GM21381 (cell line): Measurements from ENCODE around the gene TNRC18.

Experiments
- ATAC-seq: cut with Tn5 transposase; IDR thresholded peaks from one replicate; pipeline ENCODE4 v1.9.1; 2021; ENCODE audit warnings: mild to moderate bottlenecking, moderate library complexity; ENCODE audit not compliant: unreplicated experiment

The TNRC18 gene

GRCh38 chr7:5408777-5409176 lies 14.9 kb downstream of the TNRC18 start:
- ATAC-seq, result no peak

GRCh38 chr7:5406957-5407945 lies 16.4 kb downstream of the TNRC18 start:
- ATAC-seq, result no peak

DNA sequence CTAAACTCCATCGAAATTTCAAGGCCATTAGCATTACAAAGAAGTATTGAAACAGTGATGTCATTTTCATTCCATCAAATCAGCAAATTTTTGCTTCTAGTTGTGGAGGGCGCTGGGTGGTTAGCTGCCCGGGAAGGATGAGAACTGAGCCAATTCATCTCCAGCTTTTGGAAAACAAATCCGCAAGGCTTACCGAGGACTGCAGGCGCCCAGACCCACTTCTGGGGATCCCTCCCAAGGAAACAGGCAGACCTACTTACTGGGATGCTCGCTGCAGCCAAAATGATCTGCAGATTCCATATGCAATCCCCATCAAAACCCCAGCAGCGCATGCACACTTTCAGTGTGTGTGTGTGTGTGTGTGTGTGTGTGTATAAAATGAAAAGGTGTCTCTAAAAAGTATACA lies 19.2 kb downstream of the TNRC18 start:
- ATAC-seq, result no peak

DNA sequence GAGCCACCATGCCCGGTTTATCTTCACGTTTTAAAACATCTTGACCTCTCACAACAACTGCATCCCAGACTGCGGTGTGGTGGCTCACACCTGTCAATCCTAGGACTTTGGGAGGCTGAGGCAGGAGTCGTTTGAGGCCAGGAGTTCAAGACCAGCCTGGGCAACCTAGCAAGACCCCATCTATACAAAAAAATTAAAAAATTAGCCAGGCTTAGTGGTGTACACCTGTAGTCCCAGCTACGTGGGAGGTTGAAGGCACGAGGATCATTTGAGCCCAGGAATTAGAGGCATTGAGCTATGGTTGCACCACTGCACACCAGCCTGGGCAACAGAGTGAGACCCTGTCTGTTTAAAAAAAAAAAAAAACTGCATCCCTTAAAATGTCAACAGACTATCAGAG lies 20.2 kb downstream of the TNRC18 start:
- ATAC-seq, result no peak

DNA sequence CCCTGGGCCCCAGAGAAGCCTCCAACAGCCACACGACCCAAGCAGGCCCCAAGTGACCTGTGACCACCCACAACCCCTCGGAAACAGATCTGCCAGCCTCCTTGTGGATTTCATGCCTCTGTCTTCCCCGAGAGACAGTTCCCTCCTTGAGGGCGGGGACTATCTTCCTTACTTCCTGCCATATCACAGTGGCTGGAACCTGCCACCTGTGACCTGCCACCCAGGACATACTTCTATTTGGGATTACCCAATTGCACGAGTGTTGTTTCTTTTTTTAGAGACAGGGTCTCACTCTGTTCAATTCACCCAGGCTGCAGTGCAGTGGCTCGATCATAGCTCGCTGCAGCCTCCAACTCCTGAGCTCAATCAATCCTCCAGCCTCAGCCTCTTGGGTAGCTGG lies 25.9 kb downstream of the TNRC18 start:
- ATAC-seq, result no peak

DNA sequence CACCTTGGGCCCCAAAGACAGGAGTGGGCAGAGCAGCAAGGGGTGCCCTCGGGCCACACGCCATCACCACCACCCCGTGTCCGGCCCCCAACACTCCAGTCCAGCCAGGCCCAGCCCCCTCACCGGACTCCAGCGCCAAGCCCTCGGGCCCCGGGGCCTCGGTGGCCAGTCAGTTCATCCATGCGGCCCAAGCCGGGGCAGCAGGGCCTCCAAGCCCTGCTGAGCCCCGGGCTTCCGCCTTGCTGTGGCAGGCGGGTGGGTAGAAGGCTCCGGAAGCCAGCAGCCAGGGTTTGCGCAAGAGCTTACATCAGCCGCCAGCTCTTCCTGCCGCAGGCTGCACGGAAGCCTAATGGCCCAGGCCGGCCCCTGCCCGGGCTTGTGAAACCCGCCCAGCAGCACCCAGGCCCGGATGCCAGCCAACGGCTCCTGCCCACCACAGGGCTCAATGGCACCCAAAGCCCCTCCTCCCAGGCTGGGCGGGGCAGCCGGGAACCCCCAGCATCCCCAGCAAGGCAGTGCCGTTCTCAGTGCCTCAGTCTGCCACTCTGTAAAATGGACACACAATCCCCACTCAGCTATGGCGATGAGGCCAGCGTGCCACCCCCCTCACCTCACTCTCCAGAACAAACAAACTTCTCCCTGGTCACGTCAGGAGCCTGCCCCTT lies 26.5 kb downstream of the TNRC18 start:
- ATAC-seq, result peak; percentile 90

- peak; percentile 44 for ATAC-seq
Measured at GRCh38 chr7:5396542-5396941, 27.1 kb downstream of the TNRC18 start.

- ATAC-seq, result no peak
Measured at GRCh38 chr7:5395246-5395645, 28.4 kb downstream of the TNRC18 start.

DNA sequence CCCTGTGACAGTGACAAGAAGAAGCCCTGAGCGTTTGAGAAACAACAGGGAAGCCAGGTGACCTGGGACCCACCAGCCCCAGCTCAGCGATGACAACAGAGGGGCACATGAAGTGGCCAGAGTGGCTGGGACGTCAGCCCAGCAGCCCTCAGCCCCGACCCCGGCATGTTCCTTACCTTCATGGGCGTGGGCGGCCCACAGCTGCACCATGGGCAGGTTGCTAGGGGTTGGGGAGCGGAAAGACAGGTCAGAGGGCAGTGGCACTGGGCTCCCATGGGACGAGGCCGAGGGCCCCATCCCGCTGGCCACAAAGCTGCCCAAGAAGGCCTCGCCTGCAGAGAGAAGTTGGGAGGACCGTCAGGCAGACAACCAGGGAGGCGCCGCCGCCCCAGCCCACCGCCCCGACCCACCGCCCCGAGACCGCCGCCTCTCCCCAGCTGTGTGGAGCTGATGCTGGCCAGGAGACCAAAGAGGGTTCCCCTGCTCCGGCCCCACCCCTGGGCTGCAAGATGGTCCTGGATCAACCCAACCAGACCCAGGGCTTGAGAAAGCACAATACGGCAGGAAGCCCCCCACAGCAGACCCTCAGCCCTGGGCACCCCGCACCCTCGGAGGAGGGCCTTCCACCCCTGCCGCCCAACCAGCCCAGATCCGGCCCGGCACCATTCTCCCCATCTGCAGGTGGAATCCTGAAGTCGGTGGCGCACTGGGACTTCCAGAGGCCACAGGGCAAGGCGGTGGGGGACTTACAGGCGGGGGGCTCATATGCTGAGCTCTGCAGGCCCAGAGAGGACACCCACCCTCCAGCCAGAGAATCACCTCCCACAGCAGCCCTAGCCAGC lies 29.1 kb downstream of the TNRC18 start:
- ATAC-seq, result no peak

- ATAC-seq, result no peak
Measured at GRCh38 chr7:5393748-5394147, 29.9 kb downstream of the TNRC18 start.

DNA sequence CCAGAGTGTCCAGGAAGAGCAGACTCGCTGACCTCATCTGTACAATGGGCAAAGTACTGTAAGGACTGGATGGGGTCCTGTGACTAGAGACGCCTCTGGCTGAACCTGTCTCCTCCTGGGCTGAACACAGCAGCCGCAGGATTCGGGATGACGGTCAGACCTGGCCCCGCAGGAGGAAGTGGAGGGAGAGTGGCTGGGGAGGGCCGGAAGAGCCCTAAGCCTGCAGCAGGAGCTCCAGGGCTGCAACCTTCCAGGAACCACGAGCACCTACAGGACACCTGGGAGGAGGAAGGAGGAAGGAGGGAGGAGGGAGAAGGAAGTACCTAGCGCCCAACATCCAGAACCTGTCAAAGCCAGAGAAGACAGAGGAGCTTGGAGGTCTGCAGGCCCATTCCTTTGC lies 30.3 kb downstream of the TNRC18 start:
- no peak for ATAC-seq

DNA sequence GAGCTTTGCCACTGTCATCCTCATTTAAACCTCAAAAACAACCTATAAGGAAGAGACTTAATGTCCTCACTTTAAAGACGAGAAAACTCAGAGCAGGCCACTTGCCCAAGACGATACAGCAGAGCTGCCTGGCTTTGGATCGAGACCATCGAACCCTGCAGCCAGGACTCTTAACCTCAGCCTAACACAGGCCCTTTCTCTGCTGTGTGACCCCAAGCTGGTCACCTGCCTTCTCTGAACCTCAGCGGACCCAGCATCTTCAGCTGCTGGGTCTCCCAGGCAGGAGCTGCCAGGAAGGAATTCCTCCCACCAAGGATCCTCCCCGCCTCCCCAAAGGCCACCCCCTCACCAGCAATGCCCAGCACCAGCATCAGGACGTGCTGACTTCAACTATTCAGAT lies 32.7 kb downstream of the TNRC18 start:
- no peak for ATAC-seq

- no peak for ATAC-seq
Measured at GRCh38 chr7:5388905-5389433, 34.7 kb downstream of the TNRC18 start.

GRCh38 chr7:5388273-5388901 lies 35.2 kb downstream of the TNRC18 start:
- no peak for ATAC-seq

- no peak for ATAC-seq
Measured at GRCh38 chr7:5387711-5388245, 35.9 kb downstream of the TNRC18 start.

DNA sequence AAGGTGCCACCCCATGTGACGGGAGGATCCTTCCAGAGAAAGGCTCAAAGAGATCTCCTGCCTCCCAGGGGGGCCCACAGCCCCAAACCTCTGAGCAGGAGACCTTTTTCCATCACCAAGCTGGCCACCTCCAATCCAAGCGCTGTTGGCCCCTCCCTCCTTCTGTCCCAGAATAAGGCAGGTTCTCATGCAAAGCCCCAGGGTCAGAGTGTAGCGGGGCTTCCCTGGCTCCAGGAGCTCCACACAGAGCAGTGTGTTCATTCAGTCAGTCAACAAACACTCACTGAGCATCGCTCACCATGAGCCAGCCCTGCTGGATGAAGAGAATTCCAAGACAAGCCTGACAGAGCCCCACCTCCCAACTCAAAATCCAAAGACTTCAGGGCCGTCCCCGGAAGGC lies 39.0 kb downstream of the TNRC18 start:
- ATAC-seq, result no peak

DNA sequence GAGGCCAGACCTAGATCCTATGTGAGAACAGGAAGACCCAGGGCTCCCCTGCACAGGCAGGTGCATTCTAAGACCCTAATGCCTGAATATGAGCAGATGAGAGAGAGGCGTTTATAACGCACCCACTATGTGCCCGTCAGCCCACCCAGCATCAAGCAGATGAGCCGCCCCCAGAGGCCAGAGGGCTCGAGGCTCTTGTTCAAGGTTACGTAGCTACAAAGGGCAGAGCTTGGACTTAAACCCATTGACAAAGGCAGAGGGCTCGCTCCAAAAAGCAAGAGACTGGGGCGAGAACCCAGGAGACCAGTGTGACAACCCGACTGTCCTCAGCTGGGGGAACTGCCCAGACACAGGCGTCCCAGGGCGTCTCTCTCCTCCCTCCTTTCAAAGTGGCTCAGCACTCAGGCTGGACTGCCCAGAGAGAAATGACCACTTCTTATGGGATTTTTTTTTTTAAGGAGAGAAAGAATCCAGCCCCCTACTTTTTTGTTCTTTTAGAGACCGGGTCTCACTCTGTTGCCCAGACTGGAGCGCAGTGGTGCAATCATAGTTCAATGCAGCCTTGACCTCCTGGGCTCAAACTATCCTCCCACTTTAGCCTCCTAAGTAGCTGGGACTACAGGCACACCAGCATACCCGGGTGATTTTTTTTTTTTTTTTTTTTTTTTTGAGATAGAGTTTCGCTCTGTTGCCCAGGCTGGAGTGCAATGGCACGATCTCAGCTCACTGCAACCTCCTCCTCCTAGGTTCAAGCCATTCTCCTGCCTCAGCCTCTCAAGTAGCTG lies 40.1 kb downstream of the TNRC18 start:
- ATAC-seq, result no peak

DNA sequence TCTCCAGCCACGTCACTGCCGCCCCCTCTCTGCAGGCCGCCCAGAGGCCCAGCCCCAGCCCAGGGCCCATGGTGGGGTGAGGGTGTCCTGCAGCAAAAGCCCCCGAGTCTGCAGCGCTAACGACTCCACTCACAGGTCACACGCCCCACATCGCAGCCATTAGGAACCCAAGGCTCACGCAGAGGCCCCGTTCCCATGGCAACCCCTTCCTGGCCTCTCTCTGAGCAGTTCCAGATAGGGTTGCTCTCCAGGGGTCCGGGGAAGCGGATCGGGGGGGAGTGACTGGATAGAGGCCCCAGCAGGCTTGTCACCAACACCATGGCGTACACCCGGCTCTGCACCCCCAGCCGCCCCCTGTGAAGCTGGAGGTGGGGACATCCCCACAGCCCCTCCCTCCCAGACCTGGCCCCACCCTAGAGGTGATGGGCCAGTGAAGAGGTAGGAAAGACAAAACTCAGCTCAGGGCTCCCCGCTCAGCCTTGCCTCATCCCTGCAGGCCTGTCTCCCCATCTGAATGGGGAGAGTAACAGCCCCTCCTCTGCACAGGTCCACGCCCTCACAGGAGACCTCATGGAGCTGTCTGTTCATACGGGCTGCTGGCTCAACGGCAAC lies 41.2 kb downstream of the TNRC18 start:
- no peak for ATAC-seq
